ENCODE results near the gene BRMS1.

BRMS1 gene

DNA sequence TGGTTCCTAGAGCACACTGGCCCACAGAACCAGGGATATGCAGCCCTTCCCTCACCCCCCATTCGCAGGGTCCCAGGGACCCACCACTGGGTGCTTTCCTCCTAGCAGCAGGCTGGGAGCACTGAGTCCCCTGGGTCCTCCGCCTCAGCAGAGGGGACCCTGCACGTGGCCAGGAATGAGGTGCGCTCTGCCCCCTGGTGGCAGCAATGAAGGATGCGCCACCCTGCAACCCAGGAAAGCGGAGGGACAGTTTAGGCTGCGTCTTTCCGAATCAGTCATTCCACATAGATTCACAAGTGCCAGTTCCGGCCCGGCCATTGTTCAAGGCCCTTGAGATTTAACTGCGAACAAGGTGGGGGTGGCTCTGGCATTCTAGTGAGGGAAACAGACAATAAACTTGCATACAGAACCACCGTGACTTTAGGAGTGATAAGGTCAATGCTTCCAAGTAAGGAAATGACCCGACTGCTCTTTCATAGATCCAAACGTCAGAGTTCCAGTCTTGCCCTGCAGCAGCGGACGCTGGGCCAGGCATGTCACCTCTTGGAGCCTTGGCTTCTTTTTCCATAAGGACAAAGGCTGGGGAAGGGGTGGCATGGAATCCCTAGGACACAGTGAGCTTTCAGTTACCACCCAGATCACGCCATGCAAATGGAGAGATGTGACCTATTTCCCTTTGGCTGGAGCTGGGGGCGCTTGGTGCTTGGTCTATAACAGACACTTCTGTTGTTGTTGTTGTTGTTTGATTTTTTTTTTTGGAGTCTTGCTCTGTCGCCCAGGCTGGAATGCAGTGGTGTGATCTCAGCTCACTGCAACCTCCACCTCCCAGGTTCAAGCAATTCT, 16.4 kb downstream of the BRMS1 start:
- TF ChIP-seq, protein P1, sequence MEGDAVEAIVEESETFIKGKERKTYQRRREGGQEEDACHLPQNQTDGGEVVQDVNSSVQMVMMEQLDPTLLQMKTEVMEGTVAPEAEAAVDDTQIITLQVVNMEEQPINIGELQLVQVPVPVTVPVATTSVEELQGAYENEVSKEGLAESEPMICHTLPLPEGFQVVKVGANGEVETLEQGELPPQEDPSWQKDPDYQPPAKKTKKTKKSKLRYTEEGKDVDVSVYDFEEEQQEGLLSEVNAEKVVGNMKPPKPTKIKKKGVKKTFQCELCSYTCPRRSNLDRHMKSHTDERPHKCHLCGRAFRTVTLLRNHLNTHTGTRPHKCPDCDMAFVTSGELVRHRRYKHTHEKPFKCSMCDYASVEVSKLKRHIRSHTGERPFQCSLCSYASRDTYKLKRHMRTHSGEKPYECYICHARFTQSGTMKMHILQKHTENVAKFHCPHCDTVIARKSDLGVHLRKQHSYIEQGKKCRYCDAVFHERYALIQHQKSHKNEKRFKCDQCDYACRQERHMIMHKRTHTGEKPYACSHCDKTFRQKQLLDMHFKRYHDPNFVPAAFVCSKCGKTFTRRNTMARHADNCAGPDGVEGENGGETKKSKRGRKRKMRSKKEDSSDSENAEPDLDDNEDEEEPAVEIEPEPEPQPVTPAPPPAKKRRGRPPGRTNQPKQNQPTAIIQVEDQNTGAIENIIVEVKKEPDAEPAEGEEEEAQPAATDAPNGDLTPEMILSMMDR (conservative IDR thresholded peaks at IDR 0.05; ENCODE audit: control insufficient read depth, insufficient read depth, low read depth, low read length): peak; percentile 84
- no peak overlapping the region for H3K4me3 ChIP-seq (ENCODE audit: control insufficient read depth, low read depth, low read length)
- DNase-seq (ENCODE audit: low read depth): peak; percentile 71

DNA sequence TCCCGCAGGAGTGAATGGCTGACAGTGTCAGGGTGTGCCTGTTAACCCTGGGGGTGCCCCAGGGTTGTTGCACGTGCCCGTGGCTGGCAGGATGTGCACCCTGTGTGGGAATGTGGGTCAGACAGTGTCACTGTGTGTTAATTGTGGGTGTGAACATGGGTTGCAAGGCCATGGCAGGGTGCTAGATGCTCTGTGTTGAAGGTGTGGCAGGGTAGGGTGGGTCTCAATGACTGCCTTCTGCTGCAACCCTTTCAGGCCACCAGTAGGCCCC, 16.9 kb downstream of the BRMS1 start:
- TF ChIP-seq, protein P1 (conservative IDR thresholded peaks at IDR 0.05; ENCODE audit: control insufficient read depth, insufficient read depth, low read depth, low read length): no peak
- no peak overlapping the region for H3K4me3 ChIP-seq (ENCODE audit: control insufficient read depth, low read depth, low read length)
- no peak for DNase-seq (ENCODE audit: low read depth)

DNA sequence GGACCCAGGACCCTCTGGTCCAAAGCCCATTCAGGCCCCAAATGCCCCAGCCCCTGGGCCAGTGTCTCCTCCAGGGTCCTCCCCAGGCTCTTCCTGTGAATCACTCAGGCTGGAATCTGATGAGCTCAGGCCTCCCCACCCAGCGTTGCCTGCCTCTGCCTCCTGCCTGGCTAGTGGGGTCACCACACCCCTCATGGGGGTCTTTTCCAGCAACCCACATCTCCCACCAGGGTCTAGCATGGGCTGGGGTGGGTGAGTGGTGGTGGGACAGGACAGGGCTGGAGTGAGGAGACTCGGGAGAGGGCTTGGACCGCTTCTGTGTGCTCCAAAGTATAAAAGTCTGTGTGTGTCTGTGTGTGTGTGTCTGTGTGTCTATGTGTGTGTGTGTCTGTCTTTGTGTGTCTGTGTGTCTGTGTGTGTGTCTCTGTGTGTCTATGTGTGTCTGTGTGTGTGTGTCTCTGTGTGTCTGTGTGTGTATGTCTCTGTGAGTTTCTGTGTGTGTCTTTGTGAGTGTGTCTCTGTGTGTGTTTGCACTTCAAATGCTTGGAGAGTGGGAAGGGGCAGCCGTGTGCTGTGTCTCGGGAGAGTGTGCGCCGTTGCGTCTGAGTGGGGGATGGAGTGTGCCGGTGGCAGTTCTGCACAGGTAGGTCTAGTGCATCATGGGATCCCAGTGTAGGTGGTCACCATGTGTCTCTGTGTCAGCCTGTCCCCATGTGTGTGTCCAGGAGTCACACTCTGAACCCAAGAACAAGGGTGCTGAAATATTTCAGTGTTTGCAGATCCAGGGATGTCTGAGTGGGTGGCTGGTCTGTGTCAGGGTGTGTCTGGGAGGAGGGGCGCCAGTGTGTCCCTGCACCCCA, 17.5 kb downstream of the BRMS1 start:
- peak; percentile 67 for DNase-seq (ENCODE audit: low read depth)
- TF ChIP-seq, protein P1 (conservative IDR thresholded peaks at IDR 0.05; ENCODE audit: control insufficient read depth, insufficient read depth, low read depth, low read length): peak; percentile 9
- no peak overlapping the region for H3K4me3 ChIP-seq (ENCODE audit: control insufficient read depth, low read depth, low read length)

DNA sequence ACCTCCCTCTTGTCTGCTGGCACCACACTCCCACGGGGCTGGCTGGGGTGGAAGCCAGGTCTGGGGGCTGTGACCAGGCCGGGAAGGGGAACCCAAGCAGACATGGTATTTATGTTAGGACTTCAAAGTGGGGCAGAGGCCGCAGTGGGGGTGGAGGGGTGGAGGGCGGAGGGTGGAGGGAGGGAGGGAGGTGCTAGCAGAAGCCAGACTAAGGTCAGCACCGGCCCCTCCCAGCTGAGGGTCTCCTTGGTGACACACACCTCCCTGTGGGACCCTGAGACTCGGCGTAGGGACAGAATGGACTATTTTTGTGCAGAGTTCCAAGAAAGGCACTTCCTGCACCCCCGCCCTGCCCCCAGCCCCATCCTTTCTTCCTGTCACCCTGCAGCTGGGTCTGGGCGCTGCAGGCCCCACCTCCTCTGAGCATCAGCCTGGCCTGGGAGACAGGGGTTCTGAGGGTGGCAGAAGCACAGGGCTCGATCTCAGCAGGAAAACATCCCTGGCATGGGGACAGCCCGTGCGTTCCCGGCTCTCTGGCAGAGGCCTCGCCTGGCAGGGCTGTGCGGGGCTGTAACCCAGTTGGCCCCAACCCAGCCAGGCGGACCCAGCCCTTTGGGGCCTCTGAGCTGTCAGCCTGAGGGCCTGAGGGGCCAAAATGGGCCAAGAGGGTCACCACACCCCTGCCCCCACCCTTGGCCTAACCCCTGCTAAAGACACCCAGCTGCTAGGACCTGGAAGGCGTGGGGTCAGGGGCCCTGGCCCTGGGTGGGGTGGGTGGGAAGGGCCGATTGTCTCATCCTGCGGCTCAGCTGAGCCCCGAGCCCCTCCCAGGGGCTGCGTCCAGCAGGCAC, 18.4 kb downstream of the BRMS1 start:
- no peak overlapping the region for H3K4me3 ChIP-seq (ENCODE audit: control insufficient read depth, low read depth, low read length)
- DNase-seq (ENCODE audit: low read depth): peak; percentile 59
- TF ChIP-seq, protein P1 (conservative IDR thresholded peaks at IDR 0.05; ENCODE audit: control insufficient read depth, insufficient read depth, low read depth, low read length): no peak

DNA sequence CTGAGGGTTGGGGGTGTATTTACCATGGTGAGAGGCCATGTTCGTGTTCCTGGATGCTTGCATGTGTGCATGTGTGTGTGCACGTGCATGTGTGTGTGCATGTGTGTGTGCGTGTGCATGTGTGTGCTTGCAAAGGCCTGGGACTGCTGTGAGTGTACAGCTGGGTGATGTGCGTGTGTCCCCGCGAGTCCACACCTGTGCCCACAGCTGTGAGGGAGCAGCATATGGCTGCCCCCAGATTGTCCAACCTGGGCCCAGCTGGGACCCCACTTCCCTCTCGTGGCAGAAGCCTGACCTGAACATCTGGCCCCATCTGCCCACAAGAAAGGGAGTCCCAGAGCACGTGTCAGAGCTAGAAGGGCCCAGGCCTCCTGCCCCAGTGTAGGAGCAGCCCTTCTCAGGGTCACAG, 19.6 kb downstream of the BRMS1 start:
- TF ChIP-seq, protein P1 (conservative IDR thresholded peaks at IDR 0.05; ENCODE audit: control insufficient read depth, insufficient read depth, low read depth, low read length): no peak
- H3K4me3 ChIP-seq (ENCODE audit: control insufficient read depth, low read depth, low read length): no peak overlapping the region
- DNase-seq (ENCODE audit: low read depth): no peak

DNA sequence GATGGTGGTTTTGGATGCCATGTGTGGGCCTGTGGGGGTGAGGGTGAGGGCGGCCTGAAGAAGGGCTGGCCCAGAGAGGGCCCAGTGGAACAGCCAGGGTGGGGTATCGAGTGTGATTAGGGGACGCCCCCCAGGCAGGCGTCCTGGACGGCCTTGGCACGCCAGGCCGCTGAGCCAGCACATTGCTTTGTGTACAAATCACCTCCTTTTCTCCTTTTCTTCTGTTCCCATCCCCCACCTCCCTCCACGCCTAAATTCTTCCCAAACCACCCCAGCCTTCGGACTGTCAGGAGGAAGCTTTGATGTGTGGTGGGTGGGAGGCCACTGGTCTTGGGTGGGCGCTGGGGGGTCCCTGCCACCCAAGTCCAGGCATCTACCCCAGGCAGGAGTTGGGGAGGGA, 20.2 kb downstream of the BRMS1 start:
- DNase-seq (ENCODE audit: low read depth): no peak
- H3K4me3 ChIP-seq (ENCODE audit: control insufficient read depth, low read depth, low read length): no peak overlapping the region
- TF ChIP-seq, protein P1 (conservative IDR thresholded peaks at IDR 0.05; ENCODE audit: control insufficient read depth, insufficient read depth, low read depth, low read length): no peak
